ENCODE measurements around the gene CAMK2N1. TPM values are rescaled to one million over a fixed set of nuclear protein-coding genes. Genes with fewer than 3 reads are reported as not detected.

The CAMK2N1 gene
- total and polyA plus RNA-seq, 2 of the 13 experiments (the other 11 are each of a cell fraction or from before 2014, with no cell fraction given): 38.0 to 38.6 TPM

DNA sequence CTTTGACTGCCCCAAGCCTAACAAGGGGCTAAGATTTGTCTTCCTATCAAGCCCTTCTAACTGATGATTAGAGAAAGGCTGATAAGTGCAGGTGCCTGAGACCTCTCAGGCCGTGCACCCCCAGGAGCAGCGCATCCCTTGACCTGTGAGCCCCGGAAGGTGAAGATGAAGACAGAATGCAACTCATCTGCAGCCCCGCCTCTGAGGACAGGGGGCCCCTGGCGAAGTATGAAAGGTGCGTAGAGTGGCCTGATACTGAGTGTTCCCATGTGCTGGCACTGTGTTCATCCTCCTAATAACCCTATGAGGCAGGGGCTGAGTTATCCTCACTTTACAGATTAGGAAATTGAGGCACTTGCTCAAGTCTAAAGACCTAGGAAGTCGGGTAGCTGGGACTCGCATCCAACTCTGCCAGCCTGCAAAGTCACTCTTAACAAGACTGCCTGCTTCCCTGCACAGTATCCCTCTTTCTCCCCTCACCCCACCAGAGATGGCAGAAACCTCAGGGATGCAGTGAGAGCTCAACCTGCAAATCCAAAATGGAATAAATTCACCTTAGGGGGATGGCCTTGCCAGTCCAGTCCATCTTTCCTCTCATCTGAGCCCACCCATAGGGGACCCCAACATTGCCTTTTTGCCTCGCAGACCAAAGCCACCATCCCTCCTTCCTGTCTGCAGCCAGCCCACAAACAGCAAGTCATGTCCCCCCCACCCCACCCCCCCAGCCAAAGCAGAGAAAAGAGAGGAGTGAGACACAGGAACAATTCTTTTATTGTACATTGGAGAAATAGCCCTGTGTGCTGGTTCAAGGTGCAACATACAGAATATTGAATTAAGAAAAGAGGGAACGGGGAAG, 4.1 kb downstream of the CAMK2N1 start (continued):
- TF ChIP-seq, protein P1, sequence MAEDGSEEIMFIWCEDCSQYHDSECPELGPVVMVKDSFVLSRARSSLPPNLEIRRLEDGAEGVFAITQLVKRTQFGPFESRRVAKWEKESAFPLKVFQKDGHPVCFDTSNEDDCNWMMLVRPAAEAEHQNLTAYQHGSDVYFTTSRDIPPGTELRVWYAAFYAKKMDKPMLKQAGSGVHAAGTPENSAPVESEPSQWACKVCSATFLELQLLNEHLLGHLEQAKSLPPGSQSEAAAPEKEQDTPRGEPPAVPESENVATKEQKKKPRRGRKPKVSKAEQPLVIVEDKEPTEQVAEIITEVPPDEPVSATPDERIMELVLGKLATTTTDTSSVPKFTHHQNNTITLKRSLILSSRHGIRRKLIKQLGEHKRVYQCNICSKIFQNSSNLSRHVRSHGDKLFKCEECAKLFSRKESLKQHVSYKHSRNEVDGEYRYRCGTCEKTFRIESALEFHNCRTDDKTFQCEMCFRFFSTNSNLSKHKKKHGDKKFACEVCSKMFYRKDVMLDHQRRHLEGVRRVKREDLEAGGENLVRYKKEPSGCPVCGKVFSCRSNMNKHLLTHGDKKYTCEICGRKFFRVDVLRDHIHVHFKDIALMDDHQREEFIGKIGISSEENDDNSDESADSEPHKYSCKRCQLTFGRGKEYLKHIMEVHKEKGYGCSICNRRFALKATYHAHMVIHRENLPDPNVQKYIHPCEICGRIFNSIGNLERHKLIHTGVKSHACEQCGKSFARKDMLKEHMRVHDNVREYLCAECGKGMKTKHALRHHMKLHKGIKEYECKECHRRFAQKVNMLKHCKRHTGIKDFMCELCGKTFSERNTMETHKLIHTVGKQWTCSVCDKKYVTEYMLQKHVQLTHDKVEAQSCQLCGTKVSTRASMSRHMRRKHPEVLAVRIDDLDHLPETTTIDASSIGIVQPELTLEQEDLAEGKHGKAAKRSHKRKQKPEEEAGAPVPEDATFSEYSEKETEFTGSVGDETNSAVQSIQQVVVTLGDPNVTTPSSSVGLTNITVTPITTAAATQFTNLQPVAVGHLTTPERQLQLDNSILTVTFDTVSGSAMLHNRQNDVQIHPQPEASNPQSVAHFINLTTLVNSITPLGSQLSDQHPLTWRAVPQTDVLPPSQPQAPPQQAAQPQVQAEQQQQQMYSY (CRISPR knock-in tag; IDR thresholded peaks at IDR 0.05): no peak
- TF ChIP-seq ZNF382 (CRISPR knock-in tag; IDR thresholded peaks at IDR 0.05; ENCODE audit: borderline replicate concordance): no peak
- no peak for TF ChIP-seq MTA1 (CRISPR knock-in tag; IDR thresholded peaks at IDR 0.05; ENCODE audit: borderline replicate concordance)
- TF ChIP-seq NFKBIZ (CRISPR knock-in tag; IDR thresholded peaks at IDR 0.05): 0 out of 2 replicates have a peak, but pooled peaks have one; percentile 46
- TF ChIP-seq MYC (CRISPR knock-in tag; IDR thresholded peaks at IDR 0.05; ENCODE audit: borderline replicate concordance): peak; percentile 20; the same call in 1 of the 2 replicates
- TF ChIP-seq TEAD2 (CRISPR knock-in tag; IDR thresholded peaks at IDR 0.05): no peak
- no peak for TF ChIP-seq ZNF530 (CRISPR knock-in tag; IDR thresholded peaks at IDR 0.05; ENCODE audit: low read depth)
- no peak for TF ChIP-seq SPEN (CRISPR knock-in tag; IDR thresholded peaks at IDR 0.05; ENCODE audit: low read depth)
- no peak for TF ChIP-seq ZSCAN12 (CRISPR knock-in tag; IDR thresholded peaks at IDR 0.05)
- no peak for TF ChIP-seq HNF4G (IDR thresholded peaks at IDR 0.05; ENCODE audit: borderline replicate concordance, low read depth, low read length)
- no peak for TF ChIP-seq HNF4G (CRISPR knock-in tag; IDR thresholded peaks at IDR 0.05; ENCODE audit: borderline replicate concordance, low read depth)
- TF ChIP-seq NFYB (CRISPR knock-in tag; IDR thresholded peaks at IDR 0.05): no peak
- no peak for TF ChIP-seq SALL1 (CRISPR knock-in tag; IDR thresholded peaks at IDR 0.05)
- TF ChIP-seq, protein P2, sequence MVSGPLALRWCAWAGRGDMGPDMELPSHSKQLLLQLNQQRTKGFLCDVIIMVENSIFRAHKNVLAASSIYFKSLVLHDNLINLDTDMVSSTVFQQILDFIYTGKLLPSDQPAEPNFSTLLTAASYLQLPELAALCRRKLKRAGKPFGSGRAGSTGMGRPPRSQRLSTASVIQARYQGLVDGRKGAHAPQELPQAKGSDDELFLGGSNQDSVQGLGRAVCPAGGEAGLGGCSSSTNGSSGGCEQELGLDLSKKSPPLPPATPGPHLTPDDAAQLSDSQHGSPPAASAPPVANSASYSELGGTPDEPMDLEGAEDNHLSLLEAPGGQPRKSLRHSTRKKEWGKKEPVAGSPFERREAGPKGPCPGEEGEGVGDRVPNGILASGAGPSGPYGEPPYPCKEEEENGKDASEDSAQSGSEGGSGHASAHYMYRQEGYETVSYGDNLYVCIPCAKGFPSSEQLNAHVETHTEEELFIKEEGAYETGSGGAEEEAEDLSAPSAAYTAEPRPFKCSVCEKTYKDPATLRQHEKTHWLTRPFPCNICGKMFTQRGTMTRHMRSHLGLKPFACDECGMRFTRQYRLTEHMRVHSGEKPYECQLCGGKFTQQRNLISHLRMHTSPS (CRISPR knock-in tag; IDR thresholded peaks at IDR 0.05; ENCODE audit: low read depth): no peak
- TF ChIP-seq MLLT10 (CRISPR knock-in tag; IDR thresholded peaks at IDR 0.05): no peak
- TF ChIP-seq, protein P3, sequence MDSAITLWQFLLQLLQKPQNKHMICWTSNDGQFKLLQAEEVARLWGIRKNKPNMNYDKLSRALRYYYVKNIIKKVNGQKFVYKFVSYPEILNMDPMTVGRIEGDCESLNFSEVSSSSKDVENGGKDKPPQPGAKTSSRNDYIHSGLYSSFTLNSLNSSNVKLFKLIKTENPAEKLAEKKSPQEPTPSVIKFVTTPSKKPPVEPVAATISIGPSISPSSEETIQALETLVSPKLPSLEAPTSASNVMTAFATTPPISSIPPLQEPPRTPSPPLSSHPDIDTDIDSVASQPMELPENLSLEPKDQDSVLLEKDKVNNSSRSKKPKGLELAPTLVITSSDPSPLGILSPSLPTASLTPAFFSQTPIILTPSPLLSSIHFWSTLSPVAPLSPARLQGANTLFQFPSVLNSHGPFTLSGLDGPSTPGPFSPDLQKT (CRISPR knock-in tag; IDR thresholded peaks at IDR 0.05; ENCODE audit: borderline replicate concordance): no peak
- TF ChIP-seq ZNF546 (CRISPR knock-in tag; conservative IDR thresholded peaks at IDR 0.05): no peak
- TF ChIP-seq, protein P4, sequence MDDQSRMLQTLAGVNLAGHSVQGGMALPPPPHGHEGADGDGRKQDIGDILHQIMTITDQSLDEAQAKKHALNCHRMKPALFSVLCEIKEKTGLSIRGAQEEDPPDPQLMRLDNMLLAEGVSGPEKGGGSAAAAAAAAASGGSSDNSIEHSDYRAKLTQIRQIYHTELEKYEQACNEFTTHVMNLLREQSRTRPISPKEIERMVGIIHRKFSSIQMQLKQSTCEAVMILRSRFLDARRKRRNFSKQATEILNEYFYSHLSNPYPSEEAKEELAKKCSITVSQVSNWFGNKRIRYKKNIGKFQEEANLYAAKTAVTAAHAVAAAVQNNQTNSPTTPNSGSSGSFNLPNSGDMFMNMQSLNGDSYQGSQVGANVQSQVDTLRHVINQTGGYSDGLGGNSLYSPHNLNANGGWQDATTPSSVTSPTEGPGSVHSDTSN (CRISPR knock-in tag; IDR thresholded peaks at IDR 0.05; ENCODE audit: borderline replicate concordance): no peak
- no peak for TF ChIP-seq ZNF776 (CRISPR knock-in tag; IDR thresholded peaks at IDR 0.05)
- no peak for TF ChIP-seq JARID2 (CRISPR knock-in tag; IDR thresholded peaks at IDR 0.05; ENCODE audit: insufficient replicate concordance)
